Smooth muscle cell of the coronary artery (primary cell): ENCODE results near the gene BST2. TPM values are rescaled to one million over a fixed set of nuclear protein-coding genes. Genes with fewer than 3 reads are reported as not detected.

ENCODE experiments used
- total RNA-seq: library from RNA; depleted of rRNA; stranded (reverse); fragments of >200 nt; gene quantifications from 2 replicates; pipeline ENCODE4 v1.2.3, GENCODE V29; 2014; ENCODE audit warnings: low replicate concordance

BST2 gene, protein sequence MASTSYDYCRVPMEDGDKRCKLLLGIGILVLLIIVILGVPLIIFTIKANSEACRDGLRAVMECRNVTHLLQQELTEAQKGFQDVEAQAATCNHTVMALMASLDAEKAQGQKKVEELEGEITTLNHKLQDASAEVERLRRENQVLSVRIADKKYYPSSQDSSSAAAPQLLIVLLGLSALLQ
- total RNA-seq = 7.7 and 9.0 TPM in 2 replicates

DNA sequence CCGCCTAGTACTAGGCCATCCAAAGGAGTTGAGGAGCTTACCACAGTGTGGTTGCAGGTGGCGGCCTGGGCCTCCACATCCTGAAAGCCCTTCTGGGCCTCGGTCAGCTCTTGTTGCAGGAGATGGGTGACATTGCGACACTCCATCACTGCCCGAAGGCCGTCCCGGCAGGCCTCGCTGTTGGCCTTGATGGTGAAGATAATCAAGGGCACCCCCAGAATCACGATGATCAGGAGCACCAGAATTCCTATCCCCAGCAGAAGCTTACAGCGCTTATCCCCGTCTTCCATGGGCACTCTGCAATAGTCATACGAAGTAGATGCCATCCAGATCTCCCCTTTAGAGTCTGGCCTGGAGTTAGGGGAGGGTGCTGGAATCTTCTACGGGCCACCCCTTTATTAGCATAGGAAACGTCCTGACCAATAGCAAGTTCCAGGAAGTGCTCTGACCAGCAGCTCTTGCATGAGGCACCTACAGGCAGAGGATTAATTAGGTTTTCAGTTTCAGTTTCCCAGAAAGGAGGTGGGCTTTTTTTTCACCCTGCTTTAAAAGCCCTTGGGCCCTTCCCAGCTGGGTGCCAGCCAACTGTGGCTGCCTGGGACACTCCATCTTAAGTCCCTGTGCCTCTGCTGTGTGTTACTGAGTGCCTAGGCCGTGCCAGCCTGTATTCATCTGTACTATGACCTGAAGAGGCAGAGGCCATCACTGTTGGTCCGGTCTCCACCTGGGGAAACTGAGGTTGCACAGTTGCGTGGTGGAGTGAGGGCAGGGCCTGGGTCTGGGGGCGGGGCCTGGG is at the start of gene BST2:
TSS of gene BST2 (minus strand) at position 381 of the 796 bp plus-strand sequence. CDS start at position 326, 55 bp downstream.

DNA sequence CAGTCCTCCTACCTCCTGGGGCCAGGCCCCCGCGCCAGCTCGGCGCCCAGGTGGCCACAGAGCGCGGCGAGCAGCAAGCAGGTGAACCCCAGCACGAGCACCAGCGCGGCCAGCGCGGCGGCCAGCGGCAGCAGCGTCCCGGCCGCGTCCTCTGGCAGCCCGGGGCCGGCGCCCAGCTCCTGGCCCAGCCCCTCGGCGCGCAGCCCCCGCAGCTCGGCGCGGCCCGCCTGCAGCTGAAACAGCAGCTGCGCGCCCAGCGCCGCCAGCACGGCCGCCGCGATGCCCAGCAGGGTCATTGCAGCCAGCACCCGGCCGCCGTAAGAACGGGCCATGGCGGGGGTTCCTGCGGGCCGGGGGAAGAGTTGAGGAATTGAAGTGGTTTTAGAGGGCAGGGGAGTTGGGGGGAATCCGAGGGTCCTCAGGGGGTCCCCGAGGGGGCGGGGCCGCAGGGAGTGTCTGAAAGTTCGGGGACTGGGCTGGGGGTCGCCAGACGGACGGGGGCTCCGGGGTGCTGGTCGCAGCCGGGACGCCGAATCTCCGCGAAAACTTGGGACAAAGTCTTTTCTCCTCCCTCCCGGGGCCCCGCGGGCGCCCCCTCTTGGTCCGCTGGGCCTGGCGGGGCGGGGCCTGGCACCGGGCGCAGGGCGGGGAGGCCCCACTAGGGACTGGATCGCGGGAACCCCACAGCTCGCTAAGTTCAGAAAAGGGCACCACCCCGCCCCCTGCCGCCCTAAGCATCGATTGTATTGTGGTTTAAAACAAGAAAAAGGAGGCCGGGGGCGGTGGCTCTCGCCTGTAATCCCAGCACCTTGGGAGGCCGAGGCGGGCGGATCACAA is 42.9 kb upstream of the BST2 start, which contains the start of gene TMEM221:
TSS of gene TMEM221 (minus strand) at position 538 of the 837 bp plus-strand sequence. CDS start at position 332, 206 bp downstream.

DNA sequence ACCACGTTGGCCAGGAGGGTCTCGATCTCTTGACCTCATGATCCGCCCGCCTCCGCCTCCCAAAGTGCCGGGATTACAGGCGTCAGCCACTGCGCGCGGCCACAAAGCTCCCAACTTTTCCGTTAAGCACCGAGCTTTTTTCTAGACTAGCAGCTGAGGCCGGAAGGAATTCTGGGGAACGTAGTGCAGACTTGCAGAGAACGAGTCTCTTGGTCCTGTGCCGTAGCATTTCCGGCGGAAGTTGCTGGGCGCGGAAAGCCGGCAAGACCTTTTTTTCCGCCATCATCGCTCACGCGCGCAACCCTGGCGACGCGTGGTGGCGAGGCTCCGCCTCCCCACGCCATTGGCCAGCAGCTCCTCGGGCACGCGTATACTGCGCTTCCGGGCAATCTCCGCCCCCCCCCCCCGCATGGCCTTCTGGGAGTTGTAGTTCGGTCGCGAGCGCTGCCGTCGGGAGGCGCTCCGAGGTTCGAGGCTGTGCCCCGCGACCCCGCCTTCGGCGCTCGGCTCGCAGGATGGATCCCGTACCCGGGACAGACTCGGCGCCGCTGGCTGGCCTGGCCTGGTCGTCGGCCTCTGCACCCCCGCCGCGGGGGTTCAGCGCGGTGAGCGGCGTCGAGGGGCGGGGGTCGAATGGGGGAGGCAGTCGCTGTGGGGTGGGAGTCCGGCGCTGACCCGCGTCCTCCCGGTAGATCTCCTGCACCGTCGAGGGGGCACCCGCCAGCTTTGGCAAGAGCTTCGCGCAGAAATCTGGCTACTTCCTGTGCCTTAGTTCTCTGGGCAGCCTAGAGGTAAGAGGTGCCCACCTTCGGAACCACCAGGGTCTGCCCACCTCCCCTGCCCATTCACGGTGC is 14.4 kb upstream of the BST2 start, which contains the start of gene MVB12A:
TSS of gene MVB12A (plus strand) at position 427 of the 854 bp plus-strand sequence. CDS start at position 516, 89 bp downstream.

DNA sequence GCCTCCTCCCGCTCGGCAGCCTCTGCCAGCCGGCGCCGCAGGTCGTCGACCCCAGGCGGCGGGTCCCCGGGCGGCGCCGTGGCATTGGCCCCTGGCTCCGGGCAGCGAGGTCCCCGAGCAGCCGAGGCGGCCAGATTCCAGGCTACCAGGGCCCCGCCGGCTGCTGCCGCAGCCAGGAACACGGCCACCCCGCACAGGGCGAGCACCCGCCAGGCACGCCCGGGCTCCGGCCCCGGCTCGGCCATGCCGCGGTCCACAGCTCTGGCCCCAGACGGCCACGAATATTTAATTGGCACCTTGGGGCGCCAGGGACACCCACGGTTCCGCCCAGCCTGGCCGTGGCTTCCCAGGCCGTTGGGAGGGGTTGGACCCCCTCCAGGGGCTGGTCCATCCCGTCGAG is 11.5 kb downstream of the BST2 start, which contains the start of gene CCDC194:
TSS of gene CCDC194 (minus strand) at position 283 of the 400 bp plus-strand sequence. CDS start at position 245, 38 bp downstream.

DNA sequence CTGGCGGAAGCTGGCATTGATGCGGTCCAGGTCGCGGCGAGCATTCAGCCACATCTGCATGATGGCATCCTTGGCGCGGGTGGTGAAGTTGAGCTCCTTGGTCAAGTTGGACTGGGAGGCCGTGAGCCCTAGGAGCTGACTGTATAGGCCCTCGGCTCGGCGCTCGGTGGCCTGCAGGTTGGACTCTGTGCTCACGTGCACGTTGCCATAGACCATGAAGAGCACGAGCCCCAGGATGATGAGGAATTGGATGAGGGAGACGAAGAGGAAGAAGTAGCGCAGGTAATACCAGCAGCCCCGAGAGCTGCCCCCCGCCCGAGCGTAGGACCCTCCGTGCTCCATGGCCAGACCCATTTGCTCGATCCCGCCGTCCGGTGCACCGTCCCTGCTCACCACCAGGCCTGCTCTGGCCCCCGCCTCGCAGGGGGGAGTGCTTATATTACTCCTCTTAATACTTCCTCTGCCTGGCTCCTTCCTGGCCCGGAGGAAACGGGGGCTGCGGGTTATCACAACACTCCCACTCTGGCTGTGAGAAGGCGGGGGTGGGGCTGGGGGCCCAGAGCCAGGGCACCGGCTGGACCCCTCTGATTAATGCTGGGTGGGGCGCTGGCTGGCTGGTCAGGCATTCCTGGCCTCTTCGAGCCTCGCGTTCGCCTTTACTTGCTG is 28.4 kb downstream of the BST2 start, which contains the start of gene PLVAP:
TSS of gene PLVAP (minus strand) at position 408 of the 666 bp plus-strand sequence. CDS start at position 354, 54 bp downstream.

Other genes with a start within 250 kb of the BST2 start
- gene USE1, start 190.3 kb downstream of the BST2 start, total RNA-seq = 29.6 and 48.1 TPM in 2 replicates
- 0.94 and 4.0 TPM in 2 replicates for gene OCEL1, start 179.4 kb downstream of the BST2 start, total RNA-seq
- 17.8 and 50.4 TPM in 2 replicates for gene NR2F6, start 159.7 kb downstream of the BST2 start, total RNA-seq
- 1.1 TPM in 1 of 2 replicates, not detected in the other for gene USHBP1, start 140.9 kb downstream of the BST2 start, total RNA-seq
- 96.8 and 107 TPM in 2 replicates for gene BABAM1, start 138.2 kb downstream of the BST2 start, total RNA-seq
- gene ANKLE1, start 123.7 kb downstream of the BST2 start, total RNA-seq = 0.12 and 0.38 TPM in 2 replicates
- 5.3 and 7.5 TPM in 2 replicates for gene ABHD8, start 102.2 kb downstream of the BST2 start, total RNA-seq
- 17.9 and 27.8 TPM in 2 replicates for gene MRPL34, start 99.8 kb downstream of the BST2 start, total RNA-seq
- gene DDA1, start 96.1 kb downstream of the BST2 start, total RNA-seq = 8.4 and 34.8 TPM in 2 replicates
- 3.3 and 4.8 TPM in 2 replicates for gene ANO8, start 70.8 kb downstream of the BST2 start, total RNA-seq
- gene GTPBP3, start 68.1 kb downstream of the BST2 start, total RNA-seq = 7.6 and 13.2 TPM in 2 replicates
- 0.08 and 1.1 TPM in 2 replicates for gene PLVAP, start 28.3 kb downstream of the BST2 start, total RNA-seq
- not detected in 2 replicates for gene CCDC194, start 11.4 kb downstream of the BST2 start, total RNA-seq
- 10.4 and 36.0 TPM in 2 replicates for gene MVB12A, start 14.4 kb upstream of the BST2 start, total RNA-seq
- gene TMEM221, start 43.0 kb upstream of the BST2 start, total RNA-seq = under 0.01 and 0.12 TPM in 2 replicates
- gene NXNL1, start 55.3 kb upstream of the BST2 start, total RNA-seq = not detected in 2 replicates
- 11.7 and 59.9 TPM in 2 replicates for gene SLC27A1, start 64.9 kb upstream of the BST2 start, total RNA-seq
- 26.0 and 53.5 TPM in 2 replicates for gene PGLS, start 106.0 kb upstream of the BST2 start, total RNA-seq
- gene COLGALT1, start 150.0 kb upstream of the BST2 start, total RNA-seq = 74.5 and 132 TPM in 2 replicates